Measurements from ENCODE around the gene KYNU.
"Not testable (repeated sequence)": the region's sequence is repeated elsewhere in the genome, so short reads cannot be mapped to it uniquely, and the experiment has no call there.

KYNU gene

DNA sequence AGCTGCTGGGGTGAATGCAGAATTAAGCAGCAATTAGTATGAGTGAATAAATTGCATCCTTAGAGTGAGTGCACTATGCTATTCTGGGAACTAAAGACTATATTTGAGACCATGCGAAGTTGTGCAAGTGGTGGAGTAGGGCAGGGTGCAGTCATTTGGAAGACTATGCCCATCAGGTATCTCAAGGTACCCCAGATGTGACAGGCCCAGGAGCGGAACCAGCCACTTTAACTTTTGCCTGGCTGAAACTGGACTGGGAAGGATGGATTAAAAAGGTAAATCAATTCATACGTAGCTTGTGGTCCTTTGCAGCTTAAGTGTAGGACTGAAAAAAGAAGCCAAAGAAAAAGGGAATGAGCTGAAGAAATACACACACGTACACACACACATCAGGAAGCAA is 1.7 kb downstream of the KYNU start:
- TF ChIP-seq, protein P1, sequence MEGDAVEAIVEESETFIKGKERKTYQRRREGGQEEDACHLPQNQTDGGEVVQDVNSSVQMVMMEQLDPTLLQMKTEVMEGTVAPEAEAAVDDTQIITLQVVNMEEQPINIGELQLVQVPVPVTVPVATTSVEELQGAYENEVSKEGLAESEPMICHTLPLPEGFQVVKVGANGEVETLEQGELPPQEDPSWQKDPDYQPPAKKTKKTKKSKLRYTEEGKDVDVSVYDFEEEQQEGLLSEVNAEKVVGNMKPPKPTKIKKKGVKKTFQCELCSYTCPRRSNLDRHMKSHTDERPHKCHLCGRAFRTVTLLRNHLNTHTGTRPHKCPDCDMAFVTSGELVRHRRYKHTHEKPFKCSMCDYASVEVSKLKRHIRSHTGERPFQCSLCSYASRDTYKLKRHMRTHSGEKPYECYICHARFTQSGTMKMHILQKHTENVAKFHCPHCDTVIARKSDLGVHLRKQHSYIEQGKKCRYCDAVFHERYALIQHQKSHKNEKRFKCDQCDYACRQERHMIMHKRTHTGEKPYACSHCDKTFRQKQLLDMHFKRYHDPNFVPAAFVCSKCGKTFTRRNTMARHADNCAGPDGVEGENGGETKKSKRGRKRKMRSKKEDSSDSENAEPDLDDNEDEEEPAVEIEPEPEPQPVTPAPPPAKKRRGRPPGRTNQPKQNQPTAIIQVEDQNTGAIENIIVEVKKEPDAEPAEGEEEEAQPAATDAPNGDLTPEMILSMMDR (conservative IDR thresholded peaks at IDR 0.05; ENCODE audit: low read depth, low read length), result no peak
- H3K36me3 ChIP-seq (ENCODE audit: insufficient read depth), result no peaks in the 10 kb centered on the region
- H3K4me2 ChIP-seq, result no peak overlapping the region
- no peak overlapping the region for H2AFZ ChIP-seq (ENCODE audit: low read depth)
- no peak overlapping the region for H3K9ac ChIP-seq
- H3K4me3 ChIP-seq (IDR thresholded peaks at IDR 0.05; ENCODE audit: insufficient read depth, low read depth, low read length), result no peak overlapping the region
- H3K27ac ChIP-seq, result no peak overlapping the region
- no peaks in the 10 kb centered on the region for H3K27me3 ChIP-seq (ENCODE audit: insufficient read depth, low read depth)
- no peaks in the 10 kb centered on the region for H4K20me1 ChIP-seq (ENCODE audit: insufficient read depth)
- H3K4me1 ChIP-seq (ENCODE audit: low read depth, poor library complexity, severe bottlenecking), result no peaks in the 10 kb centered on the region
- H3K79me2 ChIP-seq (ENCODE audit: insufficient read depth, low read depth), result no peaks in the 10 kb centered on the region

DNA sequence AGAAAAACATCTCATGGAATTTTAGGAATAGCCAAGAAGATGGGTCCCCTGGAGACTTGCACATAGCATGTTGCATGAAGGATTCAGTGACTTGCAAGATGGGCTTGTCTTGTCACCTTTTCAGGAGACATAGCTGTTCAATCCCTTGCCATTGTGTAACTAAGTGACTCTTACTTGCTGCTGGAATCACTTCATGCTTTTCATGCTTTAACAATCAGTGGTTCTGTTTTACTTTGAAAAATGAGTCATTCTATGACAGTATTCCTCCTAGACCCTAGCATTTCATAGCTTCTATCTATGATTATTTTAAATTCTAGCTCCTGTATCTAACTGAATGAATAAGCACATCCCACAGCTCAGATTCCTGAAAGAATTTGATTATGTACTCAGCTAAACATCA is 2.8 kb downstream of the KYNU start:
- Histone ChIP-seq H3K79me2 (ENCODE audit: insufficient read depth, low read depth) (no peaks in the 10 kb centered on the region), H3K4me2 (no peak overlapping the region), H3K4me1 (ENCODE audit: low read depth, poor library complexity, severe bottlenecking) (no peaks in the 10 kb centered on the region), H4K20me1 (ENCODE audit: insufficient read depth) (no peaks in the 10 kb centered on the region), H3K36me3 (ENCODE audit: insufficient read depth) (no peaks in the 10 kb centered on the region), H2AFZ (ENCODE audit: low read depth) (no peak overlapping the region), H3K27ac (no peak overlapping the region), H3K9ac (no peak overlapping the region), H3K4me3 (IDR thresholded peaks at IDR 0.05; ENCODE audit: insufficient read depth, low read depth, low read length) (no peak overlapping the region), H3K27me3 (ENCODE audit: insufficient read depth, low read depth) (no peaks in the 10 kb centered on the region)
- TF ChIP-seq, protein P1 (conservative IDR thresholded peaks at IDR 0.05; ENCODE audit: low read depth, low read length), result no peak

DNA sequence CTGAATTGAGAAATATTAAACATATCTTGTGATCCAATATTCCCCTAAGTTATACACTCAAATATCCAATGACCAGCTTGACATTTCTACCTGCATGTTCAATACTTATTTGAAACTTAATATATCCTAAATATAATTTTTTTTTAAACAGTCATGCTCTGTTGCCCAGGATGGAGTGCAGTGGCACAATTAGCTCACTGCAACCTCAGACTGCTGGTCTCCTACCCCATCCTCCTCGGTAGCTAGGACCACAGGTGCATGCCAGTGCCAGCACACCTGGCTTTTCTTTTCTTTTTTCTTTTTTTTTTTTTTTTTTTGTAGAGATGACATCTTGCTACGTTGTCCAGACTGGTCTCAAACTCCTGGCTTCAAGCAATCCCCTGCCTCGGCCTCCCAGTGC is 4.2 kb downstream of the KYNU start:
- Histone ChIP-seq H3K4me2 (no peak overlapping the region), H3K79me2 (ENCODE audit: insufficient read depth, low read depth) (no peaks in the 10 kb centered on the region), H3K27me3 (ENCODE audit: insufficient read depth, low read depth) (no peaks in the 10 kb centered on the region), H3K4me1 (ENCODE audit: low read depth, poor library complexity, severe bottlenecking) (no peaks in the 10 kb centered on the region), H3K4me3 (IDR thresholded peaks at IDR 0.05; ENCODE audit: insufficient read depth, low read depth, low read length) (no peak overlapping the region), H3K9ac (no peak overlapping the region), H3K36me3 (ENCODE audit: insufficient read depth) (no peaks in the 10 kb centered on the region), H2AFZ (ENCODE audit: low read depth) (no peak overlapping the region), H3K27ac (no peak overlapping the region), H4K20me1 (ENCODE audit: insufficient read depth) (no peaks in the 10 kb centered on the region)
- TF ChIP-seq, protein P1 (conservative IDR thresholded peaks at IDR 0.05; ENCODE audit: low read depth, low read length), result no peak

DNA sequence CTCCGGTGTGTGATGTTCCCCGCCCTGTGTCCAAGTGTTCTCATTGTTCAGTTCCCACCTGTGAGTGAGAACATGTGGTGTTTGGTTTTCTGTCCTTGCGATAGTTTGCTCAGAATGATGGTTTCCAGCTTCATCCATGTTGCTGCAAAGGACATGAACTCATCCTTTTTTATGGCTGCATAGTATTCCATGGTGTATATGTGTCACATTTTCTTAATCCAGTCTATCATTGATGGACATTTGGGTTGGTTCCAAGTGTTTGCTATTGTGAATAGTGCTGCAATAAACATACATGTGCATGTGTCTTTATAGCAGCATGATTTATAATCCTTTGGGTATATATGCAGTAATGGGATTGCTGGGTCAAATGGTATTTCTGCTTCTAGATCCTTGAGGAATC is 5.0 kb downstream of the KYNU start:
- H3K4me3 ChIP-seq (IDR thresholded peaks at IDR 0.05; ENCODE audit: insufficient read depth, low read depth, low read length); H3K36me3 ChIP-seq (ENCODE audit: insufficient read depth); H3K79me2 ChIP-seq (ENCODE audit: insufficient read depth, low read depth); H3K4me2 ChIP-seq; H3K4me1 ChIP-seq (ENCODE audit: low read depth, poor library complexity, severe bottlenecking); H4K20me1 ChIP-seq (ENCODE audit: insufficient read depth); H3K27ac ChIP-seq; H2AFZ ChIP-seq (ENCODE audit: low read depth); H3K27me3 ChIP-seq (ENCODE audit: insufficient read depth, low read depth); H3K9ac ChIP-seq: not testable (repeated sequence)

DNA sequence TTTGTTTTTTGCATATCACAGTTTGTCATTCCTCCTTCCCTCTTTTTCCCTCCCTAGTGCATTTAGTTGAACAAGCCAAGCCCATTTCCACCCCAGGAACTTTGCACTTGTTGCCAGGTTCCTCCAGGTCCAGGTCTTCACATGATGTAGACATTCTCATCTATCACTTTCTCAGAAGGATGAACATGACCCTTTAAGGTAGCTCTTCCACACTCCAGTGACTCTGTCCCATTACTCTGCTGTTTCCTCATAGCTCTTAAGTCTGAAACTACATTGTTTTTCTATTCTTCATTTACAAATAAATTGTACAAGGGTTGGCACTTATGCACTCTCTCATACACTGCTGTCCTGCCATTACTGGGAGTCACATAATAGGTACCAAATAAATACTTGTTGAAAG is 6.1 kb downstream of the KYNU start:
- Histone ChIP-seq H3K4me1 (ENCODE audit: low read depth, poor library complexity, severe bottlenecking) (no peaks in the 10 kb centered on the region), H2AFZ (ENCODE audit: low read depth) (no peak overlapping the region), H3K27me3 (ENCODE audit: insufficient read depth, low read depth) (no peaks in the 10 kb centered on the region), H3K4me2 (no peak overlapping the region), H3K27ac (no peak overlapping the region), H3K79me2 (ENCODE audit: insufficient read depth, low read depth) (no peaks in the 10 kb centered on the region), H3K36me3 (ENCODE audit: insufficient read depth) (no peaks in the 10 kb centered on the region), H4K20me1 (ENCODE audit: insufficient read depth) (no peaks in the 10 kb centered on the region), H3K4me3 (IDR thresholded peaks at IDR 0.05; ENCODE audit: insufficient read depth, low read depth, low read length) (no peak overlapping the region), H3K9ac (no peak overlapping the region)
- TF ChIP-seq, protein P1 (conservative IDR thresholded peaks at IDR 0.05; ENCODE audit: low read depth, low read length), result no peak

All from KMS-11 (cell line).